HepG2 (cell line): ENCODE results near the gene MRPL18. TPM values are rescaled to one million over a fixed set of nuclear protein-coding genes. Genes with fewer than 3 reads are reported as not detected.
A peak's percentile ranks its signal among the peaks of the same experiment; 100 is the strongest.

Experiments used
- CENPBD1 ChIP-seq: sonication (generic); formaldehyde crosslinking; IDR thresholded peaks from 2 replicates; pipeline ENCODE4 v1.8.0; 2022; ENCODE audit warnings: missing genetic modification reagents, low read depth, mild to moderate bottlenecking, borderline replicate concordance
- CREM ChIP-seq, 2 experiments: sonication (generic) in 1 of 2; formaldehyde crosslinking in 1 of 2; IDR thresholded peaks; 2 replicates each; pipeline versions ENCODE4 v1.4.0 to v1.6.1; 2016 to 2020; ENCODE audit warnings: antibody characterized with exemption in 1 of 2, mild to moderate bottlenecking in 1 of 2, missing genetic modification reagents in 1 of 2
- CTCF ChIP-seq: sonication (generic); formaldehyde crosslinking; IDR thresholded peaks from 2 replicates; pipeline ENCODE4 v1.5.0; 2020; ENCODE audit warnings: mild to moderate bottlenecking, missing genetic modification reagents, moderate library complexity
- ETV5 ChIP-seq: IDR thresholded peaks from 2 replicates; pipeline ENCODE4 v1.6.1; 2018; ENCODE audit warnings: missing biosample characterization, missing genetic modification reagents, inconsistent platforms, borderline replicate concordance
- GABPB1 ChIP-seq: IDR thresholded peaks from 2 replicates; pipeline ENCODE4 v1.6.1; 2016; ENCODE audit warnings: mild to moderate bottlenecking, missing genetic modification reagents, moderate library complexity, missing compliant biosample characterization
- GLMP ChIP-seq: sonication (generic); formaldehyde crosslinking; IDR thresholded peaks from 2 replicates; pipeline ENCODE4 v1.9.0; 2021; ENCODE audit warnings: missing genetic modification reagents, mild to moderate bottlenecking, borderline replicate concordance
- HOXA3 ChIP-seq: sonication (generic); formaldehyde crosslinking; IDR thresholded peaks from 2 replicates; pipeline ENCODE4 v1.5.0; 2020; ENCODE audit warnings: missing genetic modification reagents
- KLF15 ChIP-seq: sonication (generic); formaldehyde crosslinking; IDR thresholded peaks from 2 replicates; pipeline ENCODE4 v1.8.1; 2023; ENCODE audit warnings: borderline replicate concordance, mild to moderate bottlenecking, inconsistent platforms, missing genetic modification reagents, mixed read lengths
- LCORL ChIP-seq, 2 experiments: fragments of 450-650 bp in 1 of 2; sonication (generic) in 1 of 2; formaldehyde crosslinking in 1 of 2; IDR thresholded peaks; 2 replicates each; pipeline versions ENCODE4 v1.5.0 to v1.6.1; 2017 to 2020; ENCODE audit warnings: antibody characterized with exemption in 1 of 2, missing genetic modification reagents in 1 of 2
- MLLT10 ChIP-seq: sonication (generic); formaldehyde crosslinking; IDR thresholded peaks from 2 replicates; pipeline ENCODE4 v1.4.0; 2020; ENCODE audit warnings: missing genetic modification reagents
- NR3C1 ChIP-seq: sonication (generic); formaldehyde crosslinking; IDR thresholded peaks from 2 replicates; pipeline ENCODE4 v1.4.0; 2020; ENCODE audit warnings: missing genetic modification reagents
- PAF1 ChIP-seq: IDR thresholded peaks from 2 replicates; pipeline ENCODE4 v1.6.1; 2016; ENCODE audit warnings: missing genetic modification reagents, missing compliant biosample characterization
- PTBP1 ChIP-seq: fragments of 200-400 bp; formaldehyde crosslinking; IDR thresholded peaks from 2 replicates; pipeline ENCODE4 v1.6.1; 2018; ENCODE audit warnings: low read length, low read depth; ENCODE audit not compliant: poor library complexity, severe bottlenecking
- ZFY ChIP-seq: sonication (generic); formaldehyde crosslinking; IDR thresholded peaks from 2 replicates; pipeline ENCODE4 v1.4.0; 2020; ENCODE audit warnings: missing genetic modification reagents
- ZIK1 ChIP-seq: sonication (generic); formaldehyde crosslinking; IDR thresholded peaks from 2 replicates; pipeline ENCODE4 v1.5.0; 2020; ENCODE audit warnings: mild to moderate bottlenecking, low read depth, missing genetic modification reagents, borderline replicate concordance
- ZKSCAN5 ChIP-seq: sonication (generic); formaldehyde crosslinking; IDR thresholded peaks from 2 replicates; pipeline ENCODE4 v1.5.1; 2020; ENCODE audit warnings: mild to moderate bottlenecking, missing genetic modification reagents
- ZNF274 ChIP-seq: sonication (generic); formaldehyde crosslinking; IDR thresholded peaks from 2 replicates; pipeline ENCODE4 v1.5.1; 2020; ENCODE audit warnings: mild to moderate bottlenecking, missing genetic modification reagents
- ZNF317 ChIP-seq: sonication (generic); formaldehyde crosslinking; IDR thresholded peaks from 2 replicates; pipeline ENCODE4 v1.5.0; 2020; ENCODE audit warnings: mild to moderate bottlenecking, missing genetic modification reagents
- ZNF331 ChIP-seq: sonication (generic); formaldehyde crosslinking; IDR thresholded peaks from 2 replicates; pipeline ENCODE4 v1.4.0; 2020; ENCODE audit warnings: missing genetic modification reagents
- ZNF44 ChIP-seq: sonication (generic); formaldehyde crosslinking; IDR thresholded peaks from 2 replicates; pipeline ENCODE4 v1.5.1; 2020; ENCODE audit warnings: mild to moderate bottlenecking, missing genetic modification reagents
- ZNF558 ChIP-seq: sonication (generic); formaldehyde crosslinking; IDR thresholded peaks from 2 replicates; pipeline ENCODE4 v1.9.0; 2022; ENCODE audit warnings: mild to moderate bottlenecking, missing genetic modification reagents, borderline replicate concordance
- ZNF703 ChIP-seq: sonication (generic); formaldehyde crosslinking; IDR thresholded peaks from 2 replicates; pipeline ENCODE4 v1.5.1; 2020; ENCODE audit warnings: missing genetic modification reagents, mild to moderate bottlenecking, moderate library complexity, borderline replicate concordance
- ZNF879 ChIP-seq: sonication (generic); formaldehyde crosslinking; IDR thresholded peaks from 2 replicates; pipeline ENCODE4 v1.8.1; 2023; ENCODE audit warnings: missing genetic modification reagents
- ZSCAN25 ChIP-seq: sonication (generic); formaldehyde crosslinking; IDR thresholded peaks from 2 replicates; pipeline ENCODE4 v1.8.0; 2022; ENCODE audit warnings: mild to moderate bottlenecking, missing genetic modification reagents
- polyA plus RNA-seq, 8 experiments: library from polyadenylated mRNA; depleted of rRNA in 3 of 8; stranded (reverse) in 7 of 8; unstranded in 1 of 8; fragments of >200 nt; fragmentation: Illumina TruSeq in 4 of 8; extraction: Trizol in 4 of 8; gene quantifications; 2 replicates each; pipeline versions ENCODE4 v1.2.1 to v1.2.3, GENCODE V29; 2011 to 2016; ENCODE audit warnings: low read depth in 4 of 8, missing spikeins in 1 of 8, mixed read lengths in 1 of 8; ENCODE audit not compliant: insufficient read depth in 1 of 8
- total RNA-seq, 5 experiments: library from RNA; depleted of rRNA; stranded (reverse); fragments of >200 nt; fragmentation: Illumina TruSeq; extraction: Trizol; gene quantifications; 2 replicates each; pipeline ENCODE4 v1.2.3, GENCODE V29; 2016; ENCODE audit warnings: low read depth in 1 of 5
- TF ChIP-seq, protein P1 (sequence below): sonication (generic); formaldehyde crosslinking; IDR thresholded peaks from 2 replicates; pipeline ENCODE4 v1.4.0; 2020; ENCODE audit warnings: missing genetic modification reagents
- TF ChIP-seq, protein P2 (sequence below): sonication (generic); formaldehyde crosslinking; IDR thresholded peaks from 2 replicates; pipeline ENCODE4 v1.5.1; 2020; ENCODE audit warnings: mild to moderate bottlenecking, missing genetic modification reagents, borderline replicate concordance

Gene MRPL18
- total and polyA plus RNA-seq, 2 of the 13 experiments (the other 11 are each of a cell fraction or from before 2014, with no cell fraction given), result 85.6 to 176 TPM

DNA sequence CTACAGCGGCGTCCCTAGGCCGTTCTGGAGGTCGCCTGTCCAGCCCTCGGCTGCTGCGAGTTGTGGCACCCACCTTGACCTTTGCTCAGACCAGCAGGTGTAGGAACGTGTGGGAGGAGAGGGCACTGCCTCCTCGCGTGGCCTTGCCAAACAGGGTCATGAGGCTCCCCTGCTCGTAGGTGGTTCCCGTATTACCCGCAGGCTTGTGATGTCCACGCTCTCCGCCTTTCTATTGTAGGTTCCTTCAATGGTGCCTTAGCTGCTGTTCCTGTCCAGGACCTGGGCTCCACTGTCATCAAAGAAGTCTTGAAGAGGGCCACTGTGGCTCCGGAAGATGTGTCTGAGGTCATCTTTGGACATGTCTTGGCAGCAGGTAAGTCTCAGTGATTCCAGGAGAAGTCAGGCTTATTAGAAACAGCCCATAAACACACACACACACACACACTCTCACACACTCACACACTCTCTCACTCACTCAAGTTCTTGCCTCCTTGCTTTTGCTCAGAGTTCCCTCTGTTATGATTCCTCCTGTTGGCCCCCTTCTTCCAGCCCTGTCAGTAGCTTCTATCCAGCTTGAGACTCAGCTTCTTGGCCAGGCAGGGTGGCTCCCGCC lies 27.5 kb upstream of the MRPL18 start (continued):
- TF ChIP-seq GLMP (CRISPR knock-in tag), result peak; percentile 73; the same call in 1 of the 2 replicates
- TF ChIP-seq CENPBD1 (CRISPR knock-in tag), result no peak
- no peak; the same call in 1 of the 2 replicates for TF ChIP-seq ZIK1 (CRISPR knock-in tag)
- TF ChIP-seq, protein P1, sequence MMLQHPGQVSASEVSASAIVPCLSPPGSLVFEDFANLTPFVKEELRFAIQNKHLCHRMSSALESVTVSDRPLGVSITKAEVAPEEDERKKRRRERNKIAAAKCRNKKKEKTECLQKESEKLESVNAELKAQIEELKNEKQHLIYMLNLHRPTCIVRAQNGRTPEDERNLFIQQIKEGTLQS, result no peak
- TF ChIP-seq HOXA3 (CRISPR knock-in tag), result peak; percentile 70; the same call in 1 of the 2 replicates
- no peak for TF ChIP-seq LCORL (IDR thresholded peaks at IDR 0.05)
- no peak for TF ChIP-seq LCORL (CRISPR knock-in tag; IDR thresholded peaks at IDR 0.05)
- TF ChIP-seq PAF1 (CRISPR knock-in tag), result no peak
- TF ChIP-seq ZNF317 (CRISPR knock-in tag), result no peak; the same call in 1 of the 2 replicates
- no peak for TF ChIP-seq NR3C1 (CRISPR knock-in tag)
- TF ChIP-seq CTCF (CRISPR knock-in tag), result peak; percentile 8
- TF ChIP-seq ZNF703, result peak; percentile 76; the same call in 1 of the 2 replicates
- TF ChIP-seq ZKSCAN5 (CRISPR knock-in tag), result no peak
- TF ChIP-seq ZSCAN25 (CRISPR knock-in tag), result peak; percentile 82
- TF ChIP-seq KLF15 (CRISPR knock-in tag), result 0 out of 2 replicates have a peak, but pooled peaks have one; percentile 84
- TF ChIP-seq GABPB1 (CRISPR knock-in tag), result no peak
- TF ChIP-seq MLLT10 (CRISPR knock-in tag), result no peak; the same call in 1 of the 2 replicates
- TF ChIP-seq ETV5 (CRISPR knock-in tag), result no peak
- TF ChIP-seq ZFY (CRISPR knock-in tag), result no peak
- TF ChIP-seq ZNF44 (CRISPR knock-in tag), result 0 out of 2 replicates have a peak, but pooled peaks have one; percentile 17
- TF ChIP-seq ZNF274 (CRISPR knock-in tag), result no peak; the same call in 1 of the 2 replicates
- peak; percentile 74 for TF ChIP-seq ZNF331 (CRISPR knock-in tag)
- peak; percentile 82 for TF ChIP-seq ZNF558 (CRISPR knock-in tag)
- no peak for TF ChIP-seq PTBP1
- TF ChIP-seq, protein P2, sequence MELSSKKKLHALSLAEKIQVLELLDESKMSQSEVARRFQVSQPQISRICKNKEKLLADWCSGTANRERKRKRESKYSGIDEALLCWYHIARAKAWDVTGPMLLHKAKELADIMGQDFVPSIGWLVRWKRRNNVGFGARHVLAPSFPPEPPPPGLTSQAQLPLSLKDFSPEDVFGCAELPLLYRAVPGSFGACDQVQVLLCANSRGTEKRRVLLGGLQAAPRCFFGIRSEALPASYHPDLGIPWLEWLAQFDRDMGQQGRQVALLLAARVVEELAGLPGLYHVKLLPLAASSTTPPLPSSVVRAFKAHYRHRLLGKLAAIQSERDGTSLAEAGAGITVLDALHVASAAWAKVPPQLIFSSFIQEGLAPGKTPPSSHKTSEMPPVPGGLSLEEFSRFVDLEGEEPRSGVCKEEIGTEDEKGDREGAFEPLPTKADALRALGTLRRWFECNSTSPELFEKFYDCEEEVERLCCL, result no peak
- no peak for TF ChIP-seq ZNF879
- no peak for TF ChIP-seq CREM (IDR thresholded peaks at IDR 0.05)
- TF ChIP-seq CREM (CRISPR knock-in tag; IDR thresholded peaks at IDR 0.05), result no peak
